Activated T-cell treated with anti-CD3 and anti-CD28 coated beads, Interleukin-2, amount 50 U/mL, for 1 hour (primary cell): Measurements from ENCODE around the gene PTGR1.
A peak's percentile ranks its signal among the peaks of the same experiment; 100 is the strongest.
"Not testable (repeated sequence)": the region's sequence is repeated elsewhere in the genome, so short reads cannot be mapped to it uniquely, and the experiment has no call there.

Experiments
- DNase-seq: peaks from one replicate; pipeline ENCODE4 v3.0.0-alpha.2; 2020

PTGR1 gene

GRCh38 chr9:111610845-111611244 lies 11.4 kb upstream of the PTGR1 start:
- no peak for DNase-seq

- no peak for DNase-seq
These were observed 10.7 kb upstream of the PTGR1 start for GRCh38 chr9:111610149-111610548.

GRCh38 chr9:111605041-111605559 lies 5.7 kb upstream of the PTGR1 start:
- DNase-seq, result no peak

GRCh38 chr9:111604054-111604615 lies 4.7 kb upstream of the PTGR1 start:
- DNase-seq, result no peak

GRCh38 chr9:111603041-111603440 lies 3.6 kb upstream of the PTGR1 start:
- no peak for DNase-seq

GRCh38 chr9:111601237-111602018 lies 2.0 kb upstream of the PTGR1 start:
- DNase-seq, result no peak

- DNase-seq, result no peak
These were observed 502 bp upstream of the PTGR1 start for GRCh38 chr9:111599955-111600343.

GRCh38 chr9:111598733-111599091 lies 735 bp downstream of the PTGR1 start:
- DNase-seq, result peak; percentile 32

GRCh38 chr9:111597852-111598732 lies 1.4 kb downstream of the PTGR1 start:
- peak; percentile 72 for DNase-seq

DNA sequence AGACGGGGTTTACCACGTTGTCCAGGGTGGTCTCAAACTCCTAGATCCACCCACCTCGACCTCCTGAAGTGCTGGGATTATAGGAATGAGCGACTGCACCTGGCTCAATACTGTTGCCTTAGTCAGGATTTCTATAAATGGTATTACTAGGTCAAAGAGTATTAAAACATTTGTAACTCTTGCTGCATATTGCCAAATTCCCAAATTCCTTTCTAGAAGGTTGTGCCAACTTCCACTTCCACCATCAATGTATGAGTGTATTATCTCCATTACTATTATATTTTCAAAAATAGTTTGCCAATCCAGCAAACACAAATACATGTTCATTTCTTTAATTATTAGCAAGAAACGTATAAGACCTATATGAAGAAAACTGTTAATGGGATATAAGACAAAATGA lies 10.6 kb downstream of the PTGR1 start:
- no peak for DNase-seq

- no peak for DNase-seq
These were observed 13.1 kb downstream of the PTGR1 start for GRCh38 chr9:111586378-111586777.

- no peak for DNase-seq
These were observed 16.6 kb downstream of the PTGR1 start for GRCh38 chr9:111582888-111583287.

- no peak for DNase-seq
These were observed 26.4 kb downstream of the PTGR1 start for GRCh38 chr9:111572950-111573604.

- not testable (repeated sequence) for DNase-seq
These were observed 31.3 kb downstream of the PTGR1 start for GRCh38 chr9:111568127-111568526.

GRCh38 chr9:111566234-111566633 lies 33.2 kb downstream of the PTGR1 start:
- no peak for DNase-seq

DNA sequence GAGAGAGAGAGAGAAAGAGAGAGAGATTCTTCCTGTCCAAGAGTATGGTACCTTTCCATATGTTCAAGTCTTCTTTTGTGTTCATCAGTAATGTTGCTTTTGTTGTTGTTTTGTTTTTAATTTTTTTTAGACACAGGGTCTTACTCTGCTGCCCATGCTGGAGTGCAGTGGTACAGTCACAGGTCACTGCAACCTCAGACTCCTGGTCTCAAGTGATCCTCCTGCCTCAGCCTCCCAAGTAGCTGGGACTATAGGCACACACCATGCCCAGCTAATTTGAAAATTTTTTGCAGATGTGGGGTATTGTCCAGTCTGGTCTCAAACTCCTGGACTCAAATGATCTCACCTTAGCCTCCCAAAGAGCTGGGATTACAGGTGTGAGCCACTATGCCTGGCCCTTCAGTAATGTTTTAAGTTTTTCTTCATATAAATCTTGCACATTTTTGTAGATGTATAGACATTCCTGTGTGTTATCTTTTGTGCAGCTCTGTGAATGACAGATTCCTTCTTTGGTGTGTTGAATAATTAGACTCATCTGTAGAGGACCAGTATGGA lies 38.2 kb downstream of the PTGR1 start:
- DNase-seq, result no peak

- DNase-seq, result no peak
These were observed 40.3 kb downstream of the PTGR1 start for GRCh38 chr9:111559000-111559610.

- not testable (repeated sequence) for DNase-seq
These were observed 44.0 kb downstream of the PTGR1 start for GRCh38 chr9:111555425-111555824.

GRCh38 chr9:111548623-111549022 lies 50.8 kb downstream of the PTGR1 start:
- no peak for DNase-seq

DNA sequence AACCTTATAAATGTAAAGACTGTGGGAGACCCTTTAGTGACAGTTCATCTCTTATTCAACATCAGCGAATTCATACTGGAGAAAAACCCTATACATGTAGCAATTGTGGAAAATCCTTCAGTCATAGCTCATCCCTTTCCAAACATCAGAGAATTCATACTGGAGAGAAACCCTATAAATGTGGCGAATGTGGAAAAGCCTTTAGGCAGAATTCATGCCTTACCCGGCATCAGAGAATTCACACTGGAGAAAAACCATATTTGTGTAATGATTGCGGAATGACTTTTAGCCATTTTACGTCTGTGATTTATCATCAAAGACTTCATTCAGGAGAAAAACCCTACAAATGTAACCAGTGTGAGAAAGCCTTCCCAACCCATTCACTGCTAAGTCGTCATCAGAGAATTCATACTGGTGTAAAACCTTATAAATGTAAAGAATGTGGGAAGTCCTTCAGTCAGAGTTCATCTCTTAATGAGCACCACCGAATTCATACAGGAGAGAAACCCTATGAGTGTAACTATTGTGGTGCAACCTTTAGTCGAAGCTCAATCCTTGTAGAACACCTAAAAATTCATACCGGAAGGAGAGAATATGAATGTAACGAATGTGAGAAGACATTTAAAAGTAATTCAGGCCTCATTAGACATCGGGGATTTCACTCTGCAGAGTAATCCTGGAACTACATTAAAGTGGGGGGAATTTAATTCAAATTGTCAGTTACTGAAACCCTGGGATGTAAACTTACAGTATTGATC lies 56.8 kb downstream of the PTGR1 start:
- DNase-seq, result no peak

GRCh38 chr9:111533099-111533790 lies 66.2 kb downstream of the PTGR1 start:
- DNase-seq, result no peak
